Natural killer cell (primary cell): ENCODE results near the gene ROS1. TPM values are rescaled to one million over a fixed set of nuclear protein-coding genes. Genes with fewer than 3 reads are reported as not detected.

Source experiments
- ATAC-seq, 3 donors: fragments of 150-1000 bp in 2 of 3; fragments of 200-7000 bp in 1 of 3; cut with Tn5 transposase; 1 replicate in 1 of 3; 2 replicates in 2 of 3; pipeline ENCODE4 v1.10.0; 2021; ENCODE audit warnings: mild to moderate bottlenecking in 2 of 3, moderate library complexity in 2 of 3
- DNase-seq, 2 donors: peaks; one replicate each; pipeline versions ENCODE4 v3.0.0 to v3.0.0-alpha.2; 2013 to 2021; ENCODE audit warnings: mixed read lengths in 1 of 2
- H3K27ac ChIP-seq: one replicate; pipeline ENCODE4 v1.5.1; 2013; ENCODE audit warnings: mild to moderate bottlenecking, low read length
- H3K27me3 ChIP-seq: one replicate; pipeline ENCODE4 v1.6.1; 2013; ENCODE audit warnings: low read length; ENCODE audit not compliant: control insufficient read depth, insufficient read depth
- H3K36me3 ChIP-seq: one replicate; pipeline ENCODE4 v1.6.1; 2013; ENCODE audit warnings: low read length; ENCODE audit not compliant: control insufficient read depth, insufficient read depth
- H3K4me1 ChIP-seq: one replicate; pipeline ENCODE4 v1.6.1; 2013; ENCODE audit warnings: low read length; ENCODE audit not compliant: control insufficient read depth, insufficient read depth
- H3K4me3 ChIP-seq: one replicate; pipeline ENCODE4 v1.5.1; 2013; ENCODE audit warnings: low read length
- H3K9me3 ChIP-seq: one replicate; pipeline ENCODE4 v1.6.1; 2013; ENCODE audit warnings: low read length; ENCODE audit not compliant: control insufficient read depth, insufficient read depth
- H3K27ac Mint-ChIP-seq, 2 donors: one replicate each; pipeline ENCODE4 v1.8.0; 2022; ENCODE audit warnings: mild to moderate bottlenecking in 2 of 2, mixed read lengths in 2 of 2, moderate library complexity in 1 of 2
- H3K27me3 Mint-ChIP-seq, 2 donors: one replicate each; pipeline ENCODE4 v1.8.0; 2022; ENCODE audit warnings: low read depth in 2 of 2, mixed read lengths in 2 of 2
- H3K36me3 Mint-ChIP-seq: one replicate; pipeline ENCODE4 v1.8.0; 2022; ENCODE audit warnings: mixed read lengths
- H3K4me1 Mint-ChIP-seq, 2 donors: one replicate each; pipeline ENCODE4 v1.8.0; 2022; ENCODE audit warnings: mixed read lengths in 2 of 2
- H3K4me3 Mint-ChIP-seq: one replicate; pipeline ENCODE4 v1.8.0; 2022; ENCODE audit warnings: mild to moderate bottlenecking, moderate library complexity, mixed read lengths
- H3K9me3 Mint-ChIP-seq, 2 donors: one replicate each; pipeline ENCODE4 v1.8.0; 2022; ENCODE audit warnings: mixed read lengths in 2 of 2
- CTCF ChIP-seq: fragments of 200-600 bp; IDR thresholded peaks from one replicate; pipeline ENCODE4 v1.8.0; 2022; ENCODE audit warnings: antibody characterized with exemption
- WGBS: methylation state at CpG from one replicate; pipeline ENCODE4 v1.1.7; 2013; ENCODE audit warnings: missing lambda C conversion rate; ENCODE audit not compliant: insufficient coverage; 5-methylcytosine and 5-hydroxymethylcytosine counted together
- intact Hi-C: fragments of 100-400 bp; cut with micrococcal nuclease; formaldehyde crosslinking; loops from one replicate; pipeline ENCODE4 v1.14.2; 2022
- total RNA-seq, 4 donors: library from RNA; stranded (reverse); fragments of 120-200 nt in 1 of 4; gene quantifications; one replicate each; pipeline versions ENCODE4 v1.2.3 to v1.2.4, GENCODE V29; 2013 to 2022

The ROS1 gene
- total RNA-seq, 3 donors from 2014 or later (not counting 1 experiment from before 2014, with no cell fraction given), result not detected

GRCh38 chr6:117359581-117359980 lies 66.2 kb downstream of the ROS1 start:
- no peaks in the 10 kb centered on the region for H3K9me3 Mint-ChIP-seq
- H3K27ac Mint-ChIP-seq, result no peak overlapping the region
- no peak for TF ChIP-seq CTCF
- H3K4me1 Mint-ChIP-seq, result no peaks in the 10 kb centered on the region
- Histone ChIP-seq H3K4me3 (no peak overlapping the region), H3K27me3 (no peaks in the 10 kb centered on the region), H3K4me1 (no peaks in the 10 kb centered on the region), H3K36me3 (no peaks in the 10 kb centered on the region), H3K27ac (no peak overlapping the region), H3K9me3 (no peaks in the 10 kb centered on the region)
- peaks cover 13 to 18% of the 10 kb centered on the region in 2 donors for H3K27me3 Mint-ChIP-seq
- H3K4me3 Mint-ChIP-seq, result no peak overlapping the region
- DNase-seq (no peak), ATAC-seq (peak in 1 of 3 donors; percentile 60)
- H3K36me3 Mint-ChIP-seq, result no peaks in the 10 kb centered on the region
- intact Hi-C loops, result no loop called here
- WGBS, result 70% methylated on average over 3 of the region's 5 CpGs

DNA sequence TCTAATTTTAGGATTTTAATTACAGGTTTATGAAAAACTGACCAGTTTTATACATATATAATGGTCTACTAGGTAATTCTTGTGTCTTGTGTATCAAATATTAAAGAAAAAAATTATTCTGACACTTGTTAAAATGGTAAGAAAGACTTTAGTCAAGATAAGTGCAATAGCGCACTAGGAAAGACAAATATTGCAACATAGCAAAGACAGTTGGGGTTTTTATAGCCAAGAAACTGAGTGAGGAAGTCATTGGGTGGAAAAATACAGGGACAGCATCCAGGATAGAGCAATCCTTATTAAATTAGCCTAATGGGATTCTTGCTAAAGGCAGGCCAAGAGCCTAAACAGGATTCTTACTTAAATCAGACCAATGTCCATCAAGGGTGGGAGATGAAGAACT lies 71.1 kb downstream of the ROS1 start:
- H3K27me3 ChIP-seq, result no peaks in the 10 kb centered on the region
- H3K9me3 ChIP-seq, result no peaks in the 10 kb centered on the region
- no peak overlapping the region for H3K27ac ChIP-seq
- ATAC-seq, result no peak
- 100% methylated on average over 1 of the region's 1 CpG for WGBS
- Mint-ChIP-seq H3K27ac (no peak overlapping the region), H3K4me1 (no peaks in the 10 kb centered on the region), H3K36me3 (no peaks in the 10 kb centered on the region), H3K27me3 (peaks cover 12 to 19% of the 10 kb centered on the region in 2 donors), H3K4me3 (no peak overlapping the region), H3K9me3 (no peaks in the 10 kb centered on the region)
- H3K4me1 ChIP-seq, result no peaks in the 10 kb centered on the region
- intact Hi-C loops, result no loop called here
- H3K4me3 ChIP-seq, result no peak overlapping the region
- H3K36me3 ChIP-seq, result no peaks in the 10 kb centered on the region
- TF ChIP-seq CTCF, result no peak
- no peak for DNase-seq

GRCh38 chr6:117352466-117353081 lies 73.2 kb downstream of the ROS1 start:
- H3K4me1 ChIP-seq, result no peaks in the 10 kb centered on the region
- ATAC-seq (no peak), DNase-seq (peak in 1 of 2 donors; percentile 7)
- no peak overlapping the region for H3K4me3 ChIP-seq
- H3K36me3 ChIP-seq, result no peaks in the 10 kb centered on the region
- no peak overlapping the region for H3K27ac ChIP-seq
- TF ChIP-seq CTCF, result peak; percentile 8
- peaks cover 14 to 28% of the 10 kb centered on the region in 2 donors for H3K27me3 Mint-ChIP-seq
- H3K27ac Mint-ChIP-seq, result no peak overlapping the region
- no peaks in the 10 kb centered on the region for H3K4me1 Mint-ChIP-seq
- 77% methylated on average over 3 of the region's 3 CpGs for WGBS
- no peaks in the 10 kb centered on the region for H3K9me3 ChIP-seq
- H3K36me3 Mint-ChIP-seq, result no peaks in the 10 kb centered on the region
- H3K4me3 Mint-ChIP-seq, result no peak overlapping the region
- no peaks in the 10 kb centered on the region for H3K9me3 Mint-ChIP-seq
- intact Hi-C loops, result no loop called here
- H3K27me3 ChIP-seq, result no peaks in the 10 kb centered on the region

- no peak for ATAC-seq
These were observed 74.2 kb downstream of the ROS1 start for GRCh38 chr6:117351521-117351920.

More at GRCh38 chr6:117351521-117351920, 74.2 kb downstream of the ROS1 start:
- TF ChIP-seq CTCF, result no peak
- Mint-ChIP-seq H3K9me3 (no peaks in the 10 kb centered on the region), H3K27me3 (peaks cover 16 to 34% of the 10 kb centered on the region in 2 donors), H3K27ac (no peak overlapping the region), H3K4me3 (no peak overlapping the region), H3K36me3 (no peaks in the 10 kb centered on the region), H3K4me1 (no peaks in the 10 kb centered on the region)
- intact Hi-C loops, result no loop called here
- no peaks in the 10 kb centered on the region for H3K27me3 ChIP-seq
- H3K27ac ChIP-seq, result no peak overlapping the region
- H3K9me3 ChIP-seq, result no peaks in the 10 kb centered on the region
- no peak overlapping the region for H3K4me3 ChIP-seq
- 60% methylated on average over 1 of the region's 1 CpG for WGBS
- H3K36me3 ChIP-seq, result no peaks in the 10 kb centered on the region
- no peak for DNase-seq
- no peaks in the 10 kb centered on the region for H3K4me1 ChIP-seq
